HT-29 (cell line): ENCODE data around the gene KCNK3. TPM values are rescaled to one million over a fixed set of nuclear protein-coding genes. Genes with fewer than 3 reads are reported as not detected.
"Not testable (repeated sequence)": the region's sequence is repeated elsewhere in the genome, so short reads cannot be mapped to it uniquely, and the experiment has no call there.

ENCODE experiments used
- DNase-seq: peaks from one replicate; pipeline ENCODE4 v3.0.0-alpha.2; 2015; ENCODE audit warnings: low spot score
- total RNA-seq: library from RNA; depleted of rRNA; stranded (reverse); fragments of >200 nt; shearing (Covaris generic); gene quantifications from 2 replicates; pipeline ENCODE4 v1.2.3, GENCODE V29; 2014; rRNA removed

KCNK3 gene
- not detected in 2 replicates for total RNA-seq

DNA sequence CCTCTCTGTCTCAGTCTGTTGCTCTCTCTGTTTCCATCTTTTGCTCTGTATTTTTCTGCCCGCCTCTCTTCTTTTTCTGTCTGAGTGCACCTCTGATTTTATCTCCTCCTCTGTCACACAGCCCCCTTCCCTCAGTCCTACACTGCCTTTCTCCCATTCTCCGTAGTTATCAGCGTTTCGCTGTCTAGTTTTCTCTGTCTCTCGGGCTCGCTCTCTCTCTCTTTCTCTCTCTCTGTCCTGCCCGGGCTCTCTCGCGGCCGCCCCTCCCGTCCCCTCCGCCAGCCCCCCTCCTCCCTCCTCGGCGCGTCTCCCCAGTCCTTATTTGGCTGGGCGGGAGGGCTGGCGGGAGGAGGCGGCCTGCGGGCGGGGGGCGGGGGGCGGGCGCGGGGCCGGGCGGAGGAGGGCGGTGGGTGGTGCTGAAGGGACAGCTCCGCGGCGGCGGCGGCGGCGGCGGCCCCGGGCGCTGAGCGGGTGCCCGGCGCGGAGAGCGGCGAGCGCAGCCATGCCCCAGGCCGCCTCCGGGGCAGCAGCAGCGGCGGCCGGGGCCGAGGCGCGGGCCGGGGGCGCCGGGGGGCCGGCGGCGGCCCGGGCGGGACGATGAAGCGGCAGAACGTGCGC lies at the start of gene KCNK3:
Gene KCNK3 (plus strand): TSS at position 444 of the 618 bp plus-strand sequence. CDS start 154 bp downstream, at position 598.
- DNase-seq: no peak

- no peak for DNase-seq
Measured at GRCh38 chr2:26644188-26644835, 48.2 kb upstream of the KCNK3 start.

DNA sequence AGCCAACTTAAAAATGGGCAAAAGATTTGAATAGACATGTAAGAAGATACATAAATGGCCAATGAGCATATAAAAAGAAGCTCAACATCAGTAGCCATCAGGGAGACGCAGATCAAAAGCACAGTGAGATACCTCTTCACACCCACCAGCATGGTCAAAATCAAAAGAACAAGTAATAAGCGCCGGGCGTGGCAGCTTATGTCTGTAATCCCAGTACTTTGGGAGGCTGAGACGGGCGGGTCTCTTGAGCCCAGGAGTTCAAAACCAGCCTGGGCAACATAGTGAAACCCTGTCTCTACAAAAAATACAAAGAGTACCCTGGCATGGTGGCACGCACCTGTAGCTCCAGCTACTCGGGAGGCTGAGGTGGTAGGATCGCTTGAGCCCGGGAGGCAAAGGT lies 46.8 kb upstream of the KCNK3 start:
- no peak for DNase-seq

DNA sequence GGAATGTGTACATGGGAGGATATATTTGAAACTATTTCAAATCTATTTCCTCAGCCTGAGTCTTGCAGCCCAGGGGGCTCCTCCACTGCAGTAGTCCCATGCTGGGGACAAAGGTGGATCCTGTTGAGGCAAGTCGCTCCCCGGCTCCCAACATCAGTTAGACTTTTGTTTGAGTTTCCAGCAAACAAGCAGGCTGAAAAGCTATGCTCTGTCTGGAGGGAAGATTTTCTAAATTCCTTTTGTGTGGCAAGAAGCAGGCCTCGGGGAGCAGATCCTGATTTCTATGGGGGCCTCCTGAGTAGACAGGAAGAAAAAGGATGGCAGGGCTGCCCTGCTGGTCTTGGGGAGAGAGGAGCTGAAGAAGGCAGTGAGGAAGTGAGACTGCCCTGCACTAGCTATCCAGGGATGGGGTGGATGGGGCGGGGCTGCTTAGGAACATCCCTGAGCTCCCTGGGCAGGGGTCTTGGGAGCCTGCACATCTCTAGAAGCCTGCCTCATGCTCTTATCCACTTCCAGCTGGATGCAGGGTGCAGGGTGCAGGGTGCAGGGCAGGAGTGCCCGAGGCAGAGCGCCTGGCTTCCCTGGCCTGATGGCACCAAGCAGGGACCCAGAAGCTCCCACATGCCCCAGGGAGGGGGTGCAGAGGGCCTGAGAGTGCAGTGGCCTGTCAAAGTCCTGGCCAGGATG lies 45.4 kb upstream of the KCNK3 start:
- no peak for DNase-seq

DNA sequence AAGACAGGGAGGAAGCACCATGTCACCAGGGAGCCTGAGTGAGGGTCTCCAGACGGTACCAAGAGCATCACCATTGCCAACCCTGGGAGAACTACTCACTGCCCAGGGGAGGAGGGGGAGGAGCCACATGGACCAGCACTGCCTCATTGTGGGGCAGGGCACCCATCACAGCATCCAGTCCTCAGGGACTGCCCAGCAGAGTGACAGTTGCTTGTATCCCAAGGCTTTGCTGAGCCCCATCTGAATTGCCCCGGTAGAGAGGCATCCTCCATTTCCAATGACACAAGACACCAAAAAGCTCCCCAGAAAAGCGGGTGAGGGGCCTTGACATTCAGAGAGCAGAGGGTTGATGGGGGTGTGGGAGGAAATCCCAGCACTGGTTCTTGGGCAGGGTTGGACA lies 44.5 kb upstream of the KCNK3 start:
- no peak for DNase-seq

- DNase-seq: no peak
Measured at GRCh38 chr2:26648516-26648915, 44.0 kb upstream of the KCNK3 start.

DNA sequence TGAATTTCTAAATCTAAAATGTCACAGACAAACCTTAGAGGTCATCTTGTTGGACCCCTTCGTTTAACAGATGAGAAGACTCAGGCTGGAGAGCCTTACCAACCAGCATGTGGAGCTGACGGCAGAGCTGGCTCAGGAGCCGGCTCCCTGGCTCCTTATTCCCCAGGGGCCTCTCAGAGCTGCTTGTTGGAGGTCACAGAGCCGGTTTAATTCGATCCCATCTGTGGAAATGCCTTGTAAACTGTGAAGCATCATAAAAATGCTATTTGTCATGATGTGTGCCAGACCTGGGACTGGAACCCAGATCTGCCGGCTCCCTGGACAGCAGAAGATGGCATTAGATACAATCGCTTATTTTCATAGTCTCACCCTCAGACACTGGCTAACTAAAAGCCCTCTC lies 43.2 kb upstream of the KCNK3 start:
- no peak for DNase-seq

GRCh38 chr2:26649992-26650712 lies 42.4 kb upstream of the KCNK3 start:
- no peak for DNase-seq

- DNase-seq: no peak
Measured at GRCh38 chr2:26650713-26651469, 41.6 kb upstream of the KCNK3 start.

DNA sequence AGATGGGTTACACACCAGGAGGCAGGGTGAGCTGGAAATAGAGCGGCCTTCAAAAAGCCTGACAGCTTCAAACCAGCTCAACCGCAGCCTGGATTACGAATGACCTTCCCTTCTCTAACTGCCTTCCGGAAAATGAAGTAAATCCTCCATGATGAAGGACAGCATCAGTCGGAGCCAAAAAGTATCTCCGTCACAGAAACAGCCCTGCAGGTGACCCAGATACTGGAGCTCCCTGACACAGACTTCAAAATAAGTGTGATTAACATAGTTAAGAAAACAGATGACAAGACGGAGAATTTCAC lies 41.1 kb upstream of the KCNK3 start:
- no peak for DNase-seq

DNA sequence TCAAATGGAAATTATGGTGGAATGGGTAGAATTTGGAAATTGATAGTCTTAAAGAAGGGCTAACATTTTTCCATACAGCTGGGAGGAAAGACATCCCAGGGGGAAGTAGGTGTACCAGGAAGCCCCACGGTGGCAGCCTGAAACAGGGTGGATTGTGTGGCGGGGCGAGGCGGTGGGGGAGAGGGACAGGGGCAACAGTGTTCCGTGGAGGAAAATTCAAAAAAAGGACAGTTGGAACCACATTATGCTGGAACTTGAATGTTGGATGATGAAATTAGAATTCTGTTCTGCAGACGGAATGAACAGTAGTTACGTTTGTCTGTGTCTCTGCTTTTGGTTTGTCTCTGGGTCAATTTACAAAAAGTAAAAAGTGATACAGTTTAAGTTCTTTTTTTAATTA lies 40.7 kb upstream of the KCNK3 start:
- no peak for DNase-seq

DNA sequence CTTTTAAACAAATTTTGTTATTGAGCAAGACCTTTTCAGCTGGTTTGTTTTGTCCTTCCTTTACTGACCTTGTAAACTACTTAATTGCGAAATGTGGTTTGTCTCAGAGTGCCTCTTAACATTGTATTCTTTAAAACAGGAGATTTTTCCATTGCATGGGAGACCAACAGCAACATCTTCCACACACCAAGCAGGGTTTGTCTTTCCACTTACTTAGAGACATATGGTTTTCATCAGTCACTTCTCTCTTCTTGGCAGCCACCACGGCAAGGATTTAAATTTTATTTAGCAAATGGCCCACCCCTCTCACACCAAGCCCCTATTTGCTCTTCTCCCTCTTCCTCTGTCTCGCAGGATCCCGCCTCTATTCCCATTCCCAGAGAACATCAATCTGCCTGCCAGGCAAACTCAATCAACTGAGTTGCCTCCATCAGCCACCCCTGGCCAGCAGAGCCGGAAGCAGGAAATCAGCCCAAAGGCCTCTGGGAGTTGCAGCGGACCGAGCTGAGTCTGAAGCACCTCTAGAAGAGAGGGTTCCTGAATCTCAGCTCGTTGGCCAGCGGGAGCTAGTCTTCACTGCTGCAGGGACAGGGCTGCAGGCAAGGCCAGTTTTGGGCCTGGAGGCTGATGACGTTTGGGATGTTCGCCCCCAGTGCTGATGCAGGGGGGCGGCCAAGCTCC lies 40.0 kb upstream of the KCNK3 start:
- DNase-seq: no peak

GRCh38 chr2:26653207-26654060 lies 39.1 kb upstream of the KCNK3 start:
- DNase-seq: no peak

DNA sequence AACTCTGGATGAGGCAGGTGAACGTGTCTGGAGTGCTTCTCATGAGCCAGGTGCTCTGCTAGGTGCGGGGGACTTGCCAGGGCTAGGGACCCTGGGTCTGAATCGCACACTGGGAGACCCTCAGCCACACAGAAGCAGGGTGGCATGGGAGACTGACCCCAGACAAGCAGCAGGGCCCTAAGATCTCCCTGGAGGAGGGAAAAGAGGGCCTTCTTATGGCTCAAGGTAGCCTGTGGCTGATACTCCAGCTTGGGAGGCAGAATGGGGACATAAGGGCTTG lies 38.5 kb upstream of the KCNK3 start:
- DNase-seq: no peak

DNA sequence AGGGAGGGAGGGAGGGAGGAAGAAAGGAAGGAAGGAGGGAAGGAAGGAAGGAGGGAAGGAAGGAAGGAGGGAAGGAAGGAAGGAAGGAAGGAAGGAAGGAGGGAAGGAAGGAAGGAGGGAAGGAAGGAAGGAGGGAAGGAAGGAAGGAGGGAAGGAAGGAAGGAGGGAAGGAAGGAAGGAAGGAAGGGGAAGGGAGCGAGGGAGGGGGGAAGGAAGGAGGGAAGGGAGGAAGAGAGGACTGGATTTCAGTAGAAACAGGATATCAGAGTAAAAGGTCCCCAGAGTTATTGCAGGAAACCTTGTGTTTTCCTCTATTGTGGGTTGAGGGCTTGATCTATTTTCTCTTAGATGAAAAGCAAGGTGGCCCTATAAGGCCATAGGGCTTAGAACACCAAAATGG lies 37.4 kb upstream of the KCNK3 start:
- not testable (repeated sequence) for DNase-seq

- DNase-seq: no peak
Measured at GRCh38 chr2:26655611-26656195, 36.8 kb upstream of the KCNK3 start.

GRCh38 chr2:26657265-26657664 lies 35.3 kb upstream of the KCNK3 start:
- DNase-seq: no peak

DNA sequence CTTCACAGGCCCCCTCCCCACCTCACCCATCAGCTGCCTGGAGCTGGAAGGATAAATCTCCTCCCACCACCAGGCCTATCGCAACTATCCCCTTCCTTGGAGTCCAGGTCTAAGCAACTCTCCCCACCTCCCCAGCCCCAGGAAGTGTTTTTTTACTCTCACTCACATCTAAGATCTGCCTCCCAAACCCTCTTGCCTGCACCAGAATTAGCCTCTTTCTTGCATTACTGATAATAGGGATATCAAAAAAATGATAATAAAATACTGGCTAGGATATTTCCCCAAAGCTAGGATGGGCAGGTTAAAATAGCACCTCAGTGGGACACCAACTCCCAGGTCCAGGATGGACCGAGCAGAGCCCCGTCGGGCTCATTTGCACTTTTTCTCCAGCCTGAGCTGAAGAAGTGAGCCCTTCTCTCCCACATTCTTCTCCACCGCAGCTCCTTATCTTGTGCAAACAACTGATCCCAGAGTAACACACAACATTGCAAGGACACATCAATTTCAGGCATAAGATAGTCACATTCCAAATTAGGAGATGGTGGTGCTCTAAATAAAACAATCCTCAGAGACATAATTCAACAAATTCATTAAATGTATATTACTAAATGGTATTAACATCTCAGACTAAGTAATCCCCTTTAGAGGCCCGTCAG lies 33.7 kb upstream of the KCNK3 start:
- DNase-seq: no peak

DNA sequence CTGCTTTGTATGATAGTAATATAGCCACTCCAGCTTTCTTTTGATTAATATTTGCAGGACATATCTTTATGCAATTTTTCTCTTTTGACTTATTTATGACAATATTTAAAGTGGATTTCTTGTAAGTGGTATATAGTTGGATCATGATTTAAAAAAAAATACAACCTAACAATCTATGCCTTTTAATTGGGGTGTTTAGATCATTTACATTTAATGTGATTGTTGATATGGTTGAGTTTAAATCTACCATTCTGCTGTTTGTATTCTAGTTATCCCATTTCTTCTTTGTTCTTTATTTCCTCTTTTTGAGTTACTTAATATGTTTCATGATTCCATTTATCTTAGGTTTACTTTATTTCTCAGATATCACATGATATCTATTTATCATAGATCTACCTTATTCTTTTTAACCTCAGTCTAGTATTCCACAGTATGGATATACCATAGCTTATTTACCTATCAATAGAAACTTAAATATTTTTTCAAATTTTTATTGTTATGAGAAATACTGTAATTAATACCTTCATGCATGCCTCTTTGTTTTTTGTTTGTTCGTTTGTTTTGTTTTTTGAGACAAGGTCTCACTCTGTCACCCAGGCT lies 32.1 kb upstream of the KCNK3 start:
- DNase-seq: no peak
